ENCODE data around the gene TOP3B. TPM values are rescaled to one million over a fixed set of nuclear protein-coding genes. Genes with fewer than 3 reads are reported as not detected.

The TOP3B gene
- total and polyA plus RNA-seq, 2 experiments from 2014 or later, result 35.7 to 77.7 TPM

GRCh38 chr22:22027955-22028354 lies 45.4 kb upstream of the TOP3B start:
- Mint-ChIP-seq H3K4me3 (no peak overlapping the region), H3K36me3 (ENCODE audit: low read depth) (no peaks in the 10 kb centered on the region), H3K27me3 (ENCODE audit: insufficient read depth, low read depth, poor library complexity) (peaks cover 74% of the 10 kb centered on the region), H3K9me3 (no peaks in the 10 kb centered on the region), H3K27ac (no peak overlapping the region), H3K4me1 (peaks cover 14% of the 10 kb centered on the region)
- H2AFZ ChIP-seq, result no peak overlapping the region
- no peaks in the 10 kb centered on the region for H3K9me2 ChIP-seq (ENCODE audit: insufficient read depth)
- ATAC-seq, result no peak
- H3K27ac ChIP-seq (ENCODE audit: low read depth), result no peak overlapping the region
- H4K20me1 ChIP-seq (replicated peaks; ENCODE audit: insufficient read depth), result no peaks in the 10 kb centered on the region
- H3K79me2 ChIP-seq (replicated peaks; ENCODE audit: insufficient read depth), result no peaks in the 10 kb centered on the region
- no peaks in the 10 kb centered on the region for H3F3A ChIP-seq (replicated peaks; ENCODE audit: low read depth)
- no peak for DNase-seq (ENCODE audit: low spot score)
- H3K4me2 ChIP-seq, result no peak overlapping the region
- TF ChIP-seq ZNF114 (CRISPR knock-in tag; IDR thresholded peaks at IDR 0.05) (no peak), CTCF (conservative IDR thresholded peaks at IDR 0.05; ENCODE audit: low read depth in 2 of 2) (no peak), STAT1 (IDR thresholded peaks at IDR 0.05; ENCODE audit: unreplicated experiment) (no peak), REST (IDR thresholded peaks at IDR 0.05; ENCODE audit: unreplicated experiment) (no peak), ZNF331 (CRISPR knock-in tag; IDR thresholded peaks at IDR 0.05; ENCODE audit: low read depth) (no peak), POLR2AphosphoS5 (IDR thresholded peaks at IDR 0.05; ENCODE audit: low read depth) (no peak), CREB1 (CRISPR knock-in tag; IDR thresholded peaks at IDR 0.05; ENCODE audit: low read depth) (no peak), EZH2 (IDR thresholded peaks at IDR 0.05; ENCODE audit: low read depth, unreplicated experiment) (no peak)
- H3K27me3 ChIP-seq (ENCODE audit: insufficient read depth), result peaks cover 100% of the 10 kb centered on the region
- H3K36me3 ChIP-seq (ENCODE audit: insufficient read depth), result no peaks in the 10 kb centered on the region
- H3K4me3 ChIP-seq, result no peak overlapping the region
- H3K4me1 ChIP-seq (ENCODE audit: insufficient read depth), result peaks cover 18% of the 10 kb centered on the region

GRCh38 chr22:22026157-22026831 lies 43.7 kb upstream of the TOP3B start:
- Mint-ChIP-seq H3K36me3 (ENCODE audit: low read depth) (no peaks in the 10 kb centered on the region), H3K4me3 (0 out of 3 replicates have a peak overlapping the region, but pooled peaks have one; percentile 16), H3K27ac (no peak overlapping the region), H3K4me1 (peaks cover 22% of the 10 kb centered on the region), H3K27me3 (ENCODE audit: insufficient read depth, low read depth, poor library complexity) (peaks cover 70% of the 10 kb centered on the region), H3K9me3 (no peaks in the 10 kb centered on the region)
- Histone ChIP-seq H3K79me2 (replicated peaks; ENCODE audit: insufficient read depth) (no peaks in the 10 kb centered on the region), H3K4me2 (no peak overlapping the region), H3K36me3 (ENCODE audit: insufficient read depth) (no peaks in the 10 kb centered on the region), H3K27ac (ENCODE audit: low read depth) (no peak overlapping the region), H3K27me3 (ENCODE audit: insufficient read depth) (peaks cover 100% of the 10 kb centered on the region), H3K9me2 (ENCODE audit: insufficient read depth) (no peaks in the 10 kb centered on the region), H4K20me1 (replicated peaks; ENCODE audit: insufficient read depth) (no peaks in the 10 kb centered on the region), H3F3A (replicated peaks; ENCODE audit: low read depth) (no peaks in the 10 kb centered on the region), H2AFZ (no peak overlapping the region), H3K4me3 (no peak overlapping the region), H3K4me1 (ENCODE audit: insufficient read depth) (peaks cover 18% of the 10 kb centered on the region)
- DNase-seq (ENCODE audit: low spot score) (no peak), ATAC-seq (no peak)
- TF ChIP-seq NANOG (IDR thresholded peaks at IDR 0.05; ENCODE audit: borderline replicate concordance) (no peak), ZNF331 (CRISPR knock-in tag; IDR thresholded peaks at IDR 0.05; ENCODE audit: low read depth) (no peak), EZH2phosphoT487 (IDR thresholded peaks at IDR 0.05; ENCODE audit: unreplicated experiment) (no peak)

Data from GM23338 (cell line).